ENCODE results near the gene MAGEH1.
"Not testable (repeated sequence)": the region's sequence is repeated elsewhere in the genome, so short reads cannot be mapped to it uniquely, and the experiment has no call there.

MAGEH1 gene
- 8.1 to 25.9 (median 19.3) reads per million in 9 experiments for total RNA-seq

- H3K4me1 Mint-ChIP-seq (ENCODE audit: low read depth in 2 of 2), result peaks cover 12 to 17% of the 10 kb centered on the region in 2 donors
- ATAC-seq (replicated peaks), result peak; percentile 91
- no peaks in the 10 kb centered on the region for H3K9me3 Mint-ChIP-seq
- DNase-seq, result peak; percentile 62 to 64 (median 63)
- peak within 1 kb of the TSS; percentile 91 to 94 for H3K4me3 Mint-ChIP-seq
- no peaks in the 10 kb centered on the region for H3K27me3 Mint-ChIP-seq
- H3K36me3 Mint-ChIP-seq (ENCODE audit: insufficient read depth), result peaks cover 4% of the 10 kb centered on the region
- H3K27ac Mint-ChIP-seq, result peak within 1 kb of the TSS; percentile 91 to 94
These were observed at the start of gene MAGEH1 for GRCh38 chrX:55451990-55452832. Gene MAGEH1, plus strand, starts transcription at chrX:55452127. Its CDS starts 248 bp downstream, at chrX:55452375.

- H3K27me3 Mint-ChIP-seq, result peaks cover 36 to 50% of the 10 kb centered on the region in 2 donors
- H3K4me1 Mint-ChIP-seq (ENCODE audit: low read depth in 2 of 2); H3K9me3 Mint-ChIP-seq; H3K27ac Mint-ChIP-seq; H3K4me3 Mint-ChIP-seq; ATAC-seq (replicated peaks); H3K36me3 Mint-ChIP-seq (ENCODE audit: insufficient read depth): not testable (repeated sequence)
- DNase-seq, result peak; percentile 1 to 18 (median 1)
These were observed 24.8 kb upstream of the MAGEH1 start for GRCh38 chrX:55427079-55427478.

GRCh38 chrX:55443468-55443867 is 8.5 kb upstream of the MAGEH1 start:
- not testable (repeated sequence) for H3K4me1 Mint-ChIP-seq (ENCODE audit: low read depth in 2 of 2); H3K9me3 Mint-ChIP-seq; ATAC-seq (replicated peaks); H3K36me3 Mint-ChIP-seq (ENCODE audit: insufficient read depth); H3K27ac Mint-ChIP-seq; DNase-seq; H3K4me3 Mint-ChIP-seq
- peaks cover 32 to 39% of the 10 kb centered on the region in 2 donors for H3K27me3 Mint-ChIP-seq

GRCh38 chrX:55450259-55450658 is 1.7 kb upstream of the MAGEH1 start:
- no peak for DNase-seq
- no peaks in the 10 kb centered on the region for H3K9me3 Mint-ChIP-seq
- peaks cover 4% of the 10 kb centered on the region for H3K36me3 Mint-ChIP-seq (ENCODE audit: insufficient read depth)
- peaks cover 8% of the 10 kb centered on the region in 2 donors for H3K27me3 Mint-ChIP-seq
- H3K4me1 Mint-ChIP-seq (ENCODE audit: low read depth in 2 of 2), result peaks cover 12 to 17% of the 10 kb centered on the region in 2 donors
- no peak for ATAC-seq (replicated peaks)
- H3K4me3 Mint-ChIP-seq, result no peak overlapping the region
- no peak overlapping the region for H3K27ac Mint-ChIP-seq

- Mint-ChIP-seq H3K4me3 (peak overlapping the region; percentile 91 to 94), H3K9me3 (no peaks in the 10 kb centered on the region), H3K27ac (peak overlapping the region in 1 of 2 donors; percentile 91), H3K4me1 (ENCODE audit: low read depth in 2 of 2) (peaks cover 12 to 17% of the 10 kb centered on the region in 2 donors), H3K27me3 (peaks cover 3% of the 10 kb centered on the region in 2 donors), H3K36me3 (ENCODE audit: insufficient read depth) (peaks cover 4% of the 10 kb centered on the region)
- DNase-seq, result no peak
- no peak for ATAC-seq (replicated peaks)
These were observed 786 bp upstream of the MAGEH1 start for GRCh38 chrX:55451141-55451540.

- ATAC-seq (replicated peaks) (peak; percentile 7), DNase-seq (no peak)
- H3K36me3 Mint-ChIP-seq (ENCODE audit: insufficient read depth), result peaks cover 4% of the 10 kb centered on the region
- peak overlapping the region; percentile 91 to 94 for H3K27ac Mint-ChIP-seq
- H3K9me3 Mint-ChIP-seq, result no peaks in the 10 kb centered on the region
- H3K4me1 Mint-ChIP-seq (ENCODE audit: low read depth in 2 of 2), result peaks cover 12 to 17% of the 10 kb centered on the region in 2 donors
- H3K27me3 Mint-ChIP-seq, result no peaks in the 10 kb centered on the region
- peak overlapping the region; percentile 91 to 94 for H3K4me3 Mint-ChIP-seq
These were observed 319 bp upstream of the MAGEH1 start for GRCh38 chrX:55451626-55451989.

GRCh38 chrX:55452833-55453124 is 852 bp downstream of the MAGEH1 start:
- no peaks in the 10 kb centered on the region for H3K27me3 Mint-ChIP-seq
- H3K27ac Mint-ChIP-seq, result peak overlapping the region; percentile 91 to 94
- H3K9me3 Mint-ChIP-seq, result no peaks in the 10 kb centered on the region
- H3K4me3 Mint-ChIP-seq, result peak overlapping the region; percentile 91 to 94
- peaks cover 4% of the 10 kb centered on the region for H3K36me3 Mint-ChIP-seq (ENCODE audit: insufficient read depth)
- peaks cover 12 to 17% of the 10 kb centered on the region in 2 donors for H3K4me1 Mint-ChIP-seq (ENCODE audit: low read depth in 2 of 2)
- ATAC-seq (replicated peaks) (no peak), DNase-seq (no peak)

GRCh38 chrX:55455708-55456107 is 3.8 kb downstream of the MAGEH1 start:
- not testable (repeated sequence) for ATAC-seq (replicated peaks); H3K27me3 Mint-ChIP-seq
- H3K4me1 Mint-ChIP-seq (ENCODE audit: low read depth in 2 of 2), result peaks cover 12 to 17% of the 10 kb centered on the region in 2 donors

GRCh38 chrX:55459426-55459825 is 7.5 kb downstream of the MAGEH1 start:
- ATAC-seq (replicated peaks); H3K27ac Mint-ChIP-seq; H3K4me3 Mint-ChIP-seq: not testable (repeated sequence)

More at GRCh38 chrX:55455708-55456107, 3.8 kb downstream of the MAGEH1 start:
- not testable (repeated sequence) for H3K36me3 Mint-ChIP-seq (ENCODE audit: insufficient read depth); H3K4me3 Mint-ChIP-seq; H3K27ac Mint-ChIP-seq; DNase-seq; H3K9me3 Mint-ChIP-seq

GRCh38 chrX:55459926-55460325 is 8.0 kb downstream of the MAGEH1 start:
- H3K27ac Mint-ChIP-seq; H3K4me3 Mint-ChIP-seq; DNase-seq; H3K27me3 Mint-ChIP-seq; H3K4me1 Mint-ChIP-seq (ENCODE audit: low read depth in 2 of 2); H3K9me3 Mint-ChIP-seq; H3K36me3 Mint-ChIP-seq (ENCODE audit: insufficient read depth); ATAC-seq (replicated peaks): not testable (repeated sequence)

More at GRCh38 chrX:55459426-55459825, 7.5 kb downstream of the MAGEH1 start:
- not testable (repeated sequence) for H3K27me3 Mint-ChIP-seq; DNase-seq; H3K4me1 Mint-ChIP-seq (ENCODE audit: low read depth in 2 of 2); H3K36me3 Mint-ChIP-seq (ENCODE audit: insufficient read depth); H3K9me3 Mint-ChIP-seq

- H3K9me3 Mint-ChIP-seq; H3K4me1 Mint-ChIP-seq (ENCODE audit: low read depth in 2 of 2); ATAC-seq (replicated peaks); DNase-seq; H3K27me3 Mint-ChIP-seq; H3K27ac Mint-ChIP-seq; H3K4me3 Mint-ChIP-seq; H3K36me3 Mint-ChIP-seq (ENCODE audit: insufficient read depth): not testable (repeated sequence)
These were observed 12.1 kb downstream of the MAGEH1 start for GRCh38 chrX:55464050-55464449.

- ATAC-seq (replicated peaks); H3K27ac Mint-ChIP-seq; H3K4me3 Mint-ChIP-seq; H3K9me3 Mint-ChIP-seq; H3K4me1 Mint-ChIP-seq (ENCODE audit: low read depth in 2 of 2); H3K36me3 Mint-ChIP-seq (ENCODE audit: insufficient read depth); H3K27me3 Mint-ChIP-seq; DNase-seq: not testable (repeated sequence)
These were observed 13.2 kb downstream of the MAGEH1 start for GRCh38 chrX:55465108-55465507.

- H3K27ac Mint-ChIP-seq; H3K4me3 Mint-ChIP-seq; ATAC-seq (replicated peaks); H3K4me1 Mint-ChIP-seq (ENCODE audit: low read depth in 2 of 2); H3K9me3 Mint-ChIP-seq; H3K36me3 Mint-ChIP-seq (ENCODE audit: insufficient read depth); DNase-seq; H3K27me3 Mint-ChIP-seq: not testable (repeated sequence)
These were observed 13.9 kb downstream of the MAGEH1 start for GRCh38 chrX:55465791-55466190.

- not testable (repeated sequence) for H3K4me3 Mint-ChIP-seq; H3K9me3 Mint-ChIP-seq; H3K27ac Mint-ChIP-seq; ATAC-seq (replicated peaks); H3K27me3 Mint-ChIP-seq; DNase-seq; H3K4me1 Mint-ChIP-seq (ENCODE audit: low read depth in 2 of 2); H3K36me3 Mint-ChIP-seq (ENCODE audit: insufficient read depth)
These were observed 28.0 kb downstream of the MAGEH1 start for GRCh38 chrX:55479956-55480355.
